Right lobe of liver (tissue), 4 donors: ENCODE measurements around the gene BBX.

Source experiments
- CTCF ChIP-seq, 4 donors: fragments of 200-600 bp in 3 of 4; fragments of 450-650 bp in 1 of 4; IDR thresholded peaks; one replicate each; pipeline versions ENCODE4 v1.5.1 to v1.8.0; 2016 to 2022; ENCODE audit warnings: antibody characterized with exemption in 4 of 4, mild to moderate bottlenecking in 2 of 4
- POLR2A ChIP-seq: fragments of 450-650 bp; IDR thresholded peaks from one replicate; pipeline ENCODE4 v1.6.1; 2017; ENCODE audit warnings: antibody characterized with exemption, mild to moderate bottlenecking
- donor health status: DM: no; HTN: no; CAD: no.
- donor health status: DM: no; HTN: no; CAD: no.
- donor health status: DM: no; HTN: yes; CAD: no.

GRCh38 chr3:107680698-107681097 is 157.9 kb downstream of the BBX start:
- TF ChIP-seq CTCF (IDR thresholded peaks at IDR 0.05), result no peak
- TF ChIP-seq POLR2A, result no peak
